IMR-90 (cell line): ENCODE measurements around the gene HERC3. TPM values are rescaled to one million over a fixed set of nuclear protein-coding genes. Genes with fewer than 3 reads are reported as not detected.

ENCODE experiments used
- ATAC-seq: fragments of 200-7000 bp; cut with Tn5 transposase; 2 replicates; pipeline ENCODE4 v1.9.1; 2020; ENCODE audit warnings: low read depth, mild to moderate bottlenecking, moderate library complexity
- BruUV-seq: library from RNA; stranded (reverse); fragments of 400-500 nt; replicated peaks from 2 replicates; lab custom pipeline; 2021; lab: Mats Ljungman, UMichigan
- CTCF ChIA-PET: fragments of 300-600 bp; formaldehyde crosslinking; extraction: SDS; loops from one replicate; lab custom pipeline; 2021; ENCODE audit warnings: antibody characterized with exemption; lab: Yijun Ruan, JAX
- POLR2A ChIA-PET: fragments of 300-600 bp; sonication (Branson Sonifier 250); formaldehyde crosslinking; loops from one replicate; lab custom pipeline; 2022; ENCODE audit warnings: antibody characterized with exemption; ENCODE audit not compliant: unreplicated experiment; lab: Charles Lee
- DNase-seq: peaks from one replicate; pipeline ENCODE4 v3.0.0; 2013
- H2AFZ ChIP-seq: replicated peaks from 2 replicates; pipeline ENCODE3; 2013; ENCODE audit warnings: low read length, mild to moderate bottlenecking; ENCODE audit not compliant: poor library complexity
- H2AK5ac ChIP-seq: 2 replicates; pipeline ENCODE4 v1.6.1; 2013; ENCODE audit warnings: low read depth, low read length, inconsistent platforms
- H2AK9ac ChIP-seq: replicated peaks from 2 replicates; pipeline ENCODE3; 2013; ENCODE audit warnings: mild to moderate bottlenecking, low read depth, low read length, moderate library complexity; ENCODE audit not compliant: poor library complexity
- H2BK120ac ChIP-seq: 2 replicates; pipeline ENCODE4 v1.6.1; 2013; ENCODE audit warnings: low read depth, low read length, inconsistent platforms
- H2BK15ac ChIP-seq: 3 replicates; pipeline ENCODE4 v1.6.1; 2013; ENCODE audit warnings: low read depth, low read length, inconsistent platforms
- H2BK20ac ChIP-seq: 2 replicates; pipeline ENCODE4 v1.6.1; 2013; ENCODE audit warnings: low read depth, mild to moderate bottlenecking, inconsistent platforms, low read length, moderate library complexity
- H2BK5ac ChIP-seq: 2 replicates; pipeline ENCODE4 v1.6.1; 2013; ENCODE audit warnings: mild to moderate bottlenecking, low read depth, low read length, inconsistent platforms; ENCODE audit not compliant: poor library complexity, severe bottlenecking
- H3K14ac ChIP-seq: replicated peaks from 2 replicates; pipeline ENCODE4 v1.6.1; 2013; ENCODE audit warnings: low read depth, low read length, inconsistent platforms
- H3K18ac ChIP-seq: 2 replicates; pipeline ENCODE4 v1.6.1; 2013; ENCODE audit warnings: low read depth, low read length, control low read depth
- H3K23ac ChIP-seq: 2 replicates; pipeline ENCODE4 v1.6.1; 2013; ENCODE audit warnings: low read depth, low read length, inconsistent platforms
- H3K27ac ChIP-seq: 2 replicates; pipeline ENCODE4 v1.5.1; 2013; ENCODE audit warnings: mild to moderate bottlenecking, control low read depth, low read length; ENCODE audit not compliant: insufficient read depth
- H3K27me3 ChIP-seq: 2 replicates; pipeline ENCODE4 v1.6.1; 2013; ENCODE audit warnings: low read length; ENCODE audit not compliant: control insufficient read depth, insufficient read depth
- H3K36me3 ChIP-seq: 2 replicates; pipeline ENCODE4 v1.6.1; 2013; ENCODE audit warnings: low read length, mixed read lengths; ENCODE audit not compliant: control insufficient read depth, insufficient read depth
- H3K4ac ChIP-seq: 2 replicates; pipeline ENCODE4 v1.6.1; 2013; ENCODE audit warnings: low read depth, low read length, inconsistent platforms
- H3K4me1 ChIP-seq: 2 replicates; pipeline ENCODE4 v1.6.1; 2013; ENCODE audit warnings: low read length, mixed read lengths; ENCODE audit not compliant: control insufficient read depth, insufficient read depth
- H3K4me2 ChIP-seq: 2 replicates; pipeline ENCODE4 v1.6.1; 2013; ENCODE audit warnings: low read depth, mild to moderate bottlenecking, control low read depth, low read length, moderate library complexity
- H3K4me3 ChIP-seq: 2 replicates; pipeline ENCODE4 v1.5.1; 2013; ENCODE audit warnings: low read depth, mild to moderate bottlenecking, control low read depth, low read length, moderate library complexity; ENCODE audit not compliant: insufficient read depth
- H3K56ac ChIP-seq: 2 replicates; pipeline ENCODE4 v1.6.1; 2013; ENCODE audit warnings: low read length, inconsistent platforms; ENCODE audit not compliant: insufficient read depth; ENCODE audit errors: extremely low read depth
- H3K79me1 ChIP-seq, 2 experiments: 2 replicates each; pipeline ENCODE4 v1.6.1; 2013; ENCODE audit warnings: low read length in 2 of 2, inconsistent platforms in 1 of 2, low read depth in 1 of 2
- H3K9ac ChIP-seq: 2 replicates; pipeline ENCODE4 v1.6.1; 2013; ENCODE audit warnings: low read depth, low read length, control low read depth
- H3K9me1 ChIP-seq: 2 replicates; pipeline ENCODE4 v1.6.1; 2013; ENCODE audit warnings: low read length, inconsistent platforms; ENCODE audit not compliant: insufficient read depth
- H3K9me3 ChIP-seq: 2 replicates; pipeline ENCODE4 v1.6.1; 2013; ENCODE audit warnings: low read length; ENCODE audit not compliant: control insufficient read depth, insufficient read depth
- H4K20me1 ChIP-seq: 2 replicates; pipeline ENCODE4 v1.6.1; 2013; ENCODE audit warnings: low read length, inconsistent platforms; ENCODE audit not compliant: insufficient read depth
- H4K5ac ChIP-seq: 2 replicates; pipeline ENCODE4 v1.6.1; 2013; ENCODE audit warnings: mild to moderate bottlenecking, low read depth, low read length, control low read depth
- H4K8ac ChIP-seq, 2 experiments: 2 replicates each; pipeline ENCODE4 v1.6.1; 2013; ENCODE audit warnings: low read depth in 2 of 2, low read length in 2 of 2, control low read depth in 1 of 2, inconsistent platforms in 1 of 2
- H4K91ac ChIP-seq: 2 replicates; pipeline ENCODE4 v1.6.1; 2013; ENCODE audit warnings: low read depth, low read length, inconsistent platforms; ENCODE audit not compliant: insufficient read depth
- BHLHE40 ChIP-seq: fragments of 150-350 bp; IDR thresholded peaks from 2 replicates; pipeline ENCODE4 v1.6.1; 2016; ENCODE audit warnings: mild to moderate bottlenecking, low read depth, low read length
- CEBPB ChIP-seq: IDR thresholded peaks from 2 replicates; pipeline ENCODE4 v1.6.1; 2012; ENCODE audit warnings: low read depth, low read length, improper control_type of control experiment
- MAFK ChIP-seq: IDR thresholded peaks from 2 replicates; pipeline ENCODE4 v1.6.1; 2012; ENCODE audit warnings: low read depth, low read length, improper control_type of control experiment
- MXI1 ChIP-seq: IDR thresholded peaks from 2 replicates; pipeline ENCODE4 v1.6.1; 2012; ENCODE audit warnings: low read depth, mild to moderate bottlenecking, low read length, moderate library complexity, borderline replicate concordance
- RFX5 ChIP-seq: IDR thresholded peaks from 2 replicates; pipeline ENCODE4 v1.8.0; 2012; ENCODE audit warnings: low read depth, mild to moderate bottlenecking, low read length, moderate library complexity
- WGBS, 2 experiments: methylation state at CpG; one replicate each; pipeline versions ENCODE4 v1.1.5 to v1.1.7; 2013; ENCODE audit warnings: missing lambda C conversion rate in 2 of 2; ENCODE audit not compliant: insufficient read length in 1 of 2; ENCODE audit errors: extremely low coverage in 2 of 2; 5-methylcytosine and 5-hydroxymethylcytosine counted together
- dilution Hi-C: fragments of 300-500 bp; cut with HindIII; formaldehyde crosslinking; loops from one replicate; pipeline ENCODE4 v1.14.3; 2018; ENCODE audit warnings: low sequenced_read_pairs; ENCODE audit not compliant: unreplicated experiment
- in situ Hi-C: fragments of 300-500 bp; cut with MboI; formaldehyde crosslinking; loops from 3 replicates; pipeline ENCODE4 v1.14.3; 2019; ENCODE audit warnings: low sequenced_read_pairs, inconsistent platforms, mixed read lengths
- intact Hi-C: fragments of 100-400 bp; cut with micrococcal nuclease; formaldehyde crosslinking; loops from 2 replicates; pipeline ENCODE4 v1.10.0; 2022
- polyA plus RNA-seq, 3 experiments: library from polyadenylated mRNA; depleted of rRNA; stranded (reverse); fragments of >200 nt; gene quantifications; 2 replicates each; pipeline ENCODE4 v1.2.3, GENCODE V29; 2012; ENCODE audit warnings: low replicate concordance in 1 of 3
- total RNA-seq: library from RNA; depleted of rRNA; stranded (reverse); fragments of >200 nt; gene quantifications from 2 replicates; pipeline ENCODE4 v1.2.3, GENCODE V29; 2012

HERC3 gene
- total and polyA plus RNA-seq, 2 of the 4 experiments (the other 2 are of a cell fraction): 8.9 to 9.5 TPM

DNA sequence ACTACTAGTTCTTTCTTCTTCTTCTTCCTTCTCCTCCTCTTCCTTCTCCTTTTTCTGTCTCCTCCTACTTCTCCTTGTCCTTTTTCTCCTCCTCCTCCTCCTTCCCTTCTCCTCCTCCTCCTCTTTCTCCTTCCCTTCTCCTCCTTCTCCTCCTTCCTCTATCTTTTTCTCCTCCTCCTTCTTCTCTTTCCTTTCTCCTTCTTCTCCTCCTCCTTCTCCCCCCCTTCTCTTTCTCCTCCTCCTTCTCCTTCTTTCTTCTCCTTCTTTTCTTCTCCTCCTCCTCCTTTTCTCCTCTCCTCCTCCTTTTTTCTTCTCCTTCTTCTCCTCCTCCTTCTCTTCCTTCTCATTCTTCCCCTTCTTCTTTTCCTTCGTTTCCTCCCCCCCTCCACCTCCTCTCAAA is 127.1 kb downstream of the HERC3 start:
- no peak overlapping the region for H4K8ac ChIP-seq
- no peak overlapping the region for H3K4me2 ChIP-seq
- no peak overlapping the region for H2BK20ac ChIP-seq
- TF ChIP-seq CEBPB (no peak), BHLHE40 (no peak), MXI1 (no peak), MAFK (no peak), RFX5 (no peak)
- H3K4ac ChIP-seq: no peak overlapping the region
- ATAC-seq: no peak
- intact Hi-C loops: no loop called here
- H2AK9ac ChIP-seq: no peak overlapping the region
- no peak overlapping the region for H3K27ac ChIP-seq
- no peak overlapping the region for H3K23ac ChIP-seq
- no peaks in the 10 kb centered on the region for H4K20me1 ChIP-seq
- BruUV-seq: no TSS peak
- no peak overlapping the region for H2BK120ac ChIP-seq
- H3K36me3 ChIP-seq: peaks cover 19% of the 10 kb centered on the region
- WGBS, 2 experiments: 100% methylated on average over 1 of the region's 1 CpG; no CpG with 5 or more reads in 1 of the 2 experiments
- H2BK5ac ChIP-seq: no peak overlapping the region
- ChIA-PET CTCF (no interaction called here), POLR2A (no interaction called here)
- no peak overlapping the region for H3K9ac ChIP-seq
- H3K4me3 ChIP-seq: no peak overlapping the region
- no peak overlapping the region for H3K56ac ChIP-seq
- no peak for DNase-seq
- in situ Hi-C loops: no loop called here
- no peaks in the 10 kb centered on the region for H3K27me3 ChIP-seq
- no peak overlapping the region for H4K5ac ChIP-seq
- no peak overlapping the region for H4K91ac ChIP-seq
- H3K79me1 ChIP-seq: no peaks in the 10 kb centered on the region
- H3K18ac ChIP-seq: no peak overlapping the region
- H3K9me3 ChIP-seq: peaks cover 10% of the 10 kb centered on the region
- no peak overlapping the region for H2BK15ac ChIP-seq
- H2AK5ac ChIP-seq: no peak overlapping the region
- dilution Hi-C loops: no loop called here
- no peak overlapping the region for H2AFZ ChIP-seq
- no peaks in the 10 kb centered on the region for H3K4me1 ChIP-seq
- H3K9me1 ChIP-seq: peaks cover 5% of the 10 kb centered on the region; the same call in 1 of the 2 replicates
- no peak overlapping the region for H3K14ac ChIP-seq
